ENCODE measurements around the gene LMNTD2.

GRCh38 chr11:514606-515005 lies 45.9 kb downstream of the LMNTD2 start:
- TF ChIP-seq EZH2 (IDR thresholded peaks at IDR 0.05; ENCODE audit: insufficient read depth, poor library complexity, severe bottlenecking) (no peak), EZH2phosphoT487 (IDR thresholded peaks at IDR 0.05; ENCODE audit: insufficient read depth, low read depth) (no peak)

Data from GM23248 (cell line).